NCI-H2081 treated with DMSO at 0.1 percent for 48 hours (cell line): ENCODE data around the gene NDUFA12.

Source experiments
- DNase-seq: peaks from one replicate; lab custom pipeline; 2025; lab: John Stamatoyannopoulos, UW

Gene NDUFA12

DNA sequence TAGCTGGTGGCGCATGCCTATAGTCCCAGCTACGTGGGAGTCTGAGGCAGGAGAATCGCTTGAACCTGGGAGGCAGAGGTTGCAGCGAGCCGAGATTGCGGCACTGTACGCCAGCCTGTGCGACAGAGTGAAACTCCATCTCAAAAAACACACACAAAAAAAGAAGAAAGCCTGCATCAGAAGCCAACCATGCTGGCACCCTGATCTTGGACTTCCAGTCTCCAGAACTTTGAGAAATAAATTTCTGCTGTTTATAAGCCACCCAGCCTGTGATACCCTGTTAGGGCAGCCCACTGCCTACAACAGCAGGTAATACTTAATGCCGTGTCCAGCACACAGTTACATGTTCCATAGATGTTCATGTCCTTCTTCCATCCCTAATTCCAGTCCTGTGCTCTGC, 62.7 kb downstream of the NDUFA12 start:
- no peak for DNase-seq

DNA sequence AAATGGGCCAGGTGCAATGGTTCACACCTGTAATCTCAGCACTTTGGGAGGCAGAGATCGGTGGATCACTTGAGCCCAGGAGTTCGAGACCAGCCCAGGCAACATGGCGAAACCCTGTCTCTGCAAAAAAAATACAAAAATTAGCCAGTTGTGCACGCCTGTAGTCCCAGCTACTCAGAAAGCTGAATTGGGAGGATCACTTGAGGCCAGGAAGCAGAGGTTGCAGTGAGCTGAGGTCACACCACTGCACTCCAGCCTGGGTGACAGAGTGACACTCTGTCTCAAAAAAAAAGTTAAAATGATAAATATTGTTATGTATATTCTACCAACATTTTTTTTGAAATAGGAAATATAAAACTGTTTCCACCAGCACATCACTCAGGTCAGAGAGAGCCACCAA, 64.9 kb downstream of the NDUFA12 start:
- no peak for DNase-seq

DNA sequence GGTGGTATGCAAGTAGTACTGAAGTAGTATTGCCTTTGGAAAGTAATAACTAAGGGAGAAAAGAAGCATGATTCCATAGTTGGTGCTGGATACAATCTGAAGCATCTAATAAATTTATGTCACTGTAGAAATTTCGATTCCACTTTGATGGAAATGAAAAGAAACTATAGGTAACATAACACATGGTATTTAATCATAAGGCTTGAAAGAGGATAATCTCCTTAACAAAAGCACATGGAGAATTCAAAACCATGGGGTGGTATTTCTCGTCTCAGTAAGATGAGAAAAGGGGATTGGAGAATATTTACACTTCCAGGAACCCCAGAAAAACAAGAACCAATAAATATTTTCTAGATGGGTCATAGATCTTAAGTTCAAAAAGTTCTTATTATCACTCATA, 72.7 kb downstream of the NDUFA12 start:
- no peak for DNase-seq

DNA sequence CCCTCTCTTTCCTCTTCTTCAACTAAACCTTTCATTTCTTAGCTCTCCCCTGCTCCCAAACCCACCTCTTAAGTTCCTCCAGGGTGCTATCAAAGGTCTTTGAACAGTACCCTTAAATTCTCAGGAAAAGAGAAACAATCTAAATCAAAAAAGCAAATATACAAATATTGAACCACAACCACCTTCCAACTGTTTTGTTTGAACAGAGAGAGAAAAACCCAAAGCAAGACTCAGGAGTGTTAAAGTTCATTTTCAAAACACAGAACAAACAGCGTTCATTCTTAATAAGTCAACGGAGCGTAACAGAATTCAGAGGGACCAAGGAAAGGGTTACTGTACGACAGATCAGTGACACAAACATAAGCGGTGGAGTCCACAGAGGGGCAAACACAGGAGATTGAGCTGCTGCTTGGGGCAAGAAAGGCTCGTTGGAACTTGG, 73.3 kb downstream of the NDUFA12 start:
- DNase-seq, result no peak

DNA sequence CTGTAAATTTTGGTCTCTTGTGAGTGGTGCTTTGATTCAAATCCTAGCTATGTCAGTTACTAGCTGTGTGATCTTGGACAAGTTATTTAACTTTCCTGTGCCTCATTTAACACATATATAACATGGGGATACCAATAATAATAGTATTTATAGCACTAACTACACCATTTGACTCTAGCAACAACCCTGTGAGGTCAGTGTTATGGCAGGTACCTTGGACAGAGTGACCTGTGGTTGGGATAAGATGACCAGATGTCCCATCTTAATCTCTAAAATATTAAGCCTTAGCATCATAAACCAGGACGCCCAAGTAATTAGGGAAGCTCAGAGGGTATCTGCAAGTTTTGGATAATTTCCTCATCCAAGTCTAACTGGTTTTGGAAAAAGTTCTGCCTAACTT, 73.7 kb downstream of the NDUFA12 start:
- DNase-seq, result no peak

DNA sequence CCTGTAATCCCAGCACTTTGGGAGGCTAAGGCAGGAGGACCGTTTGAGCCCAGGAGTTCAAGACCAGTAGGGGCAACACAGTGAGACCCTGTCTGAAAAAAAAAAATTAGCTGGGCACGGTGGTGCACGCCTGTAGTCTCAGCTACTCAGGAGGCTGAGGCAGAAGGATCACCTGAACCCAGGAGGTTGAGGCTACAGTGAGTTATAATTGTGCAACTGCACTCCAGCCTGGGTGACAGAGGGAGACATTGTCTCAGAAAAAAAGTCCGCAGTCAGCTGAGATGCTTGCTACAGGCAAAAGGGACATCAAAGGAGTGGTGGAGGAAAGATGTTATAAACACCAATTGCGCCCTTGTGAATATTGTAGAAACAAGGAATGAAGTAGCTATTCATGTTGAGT, 77.8 kb downstream of the NDUFA12 start:
- no peak for DNase-seq

DNA sequence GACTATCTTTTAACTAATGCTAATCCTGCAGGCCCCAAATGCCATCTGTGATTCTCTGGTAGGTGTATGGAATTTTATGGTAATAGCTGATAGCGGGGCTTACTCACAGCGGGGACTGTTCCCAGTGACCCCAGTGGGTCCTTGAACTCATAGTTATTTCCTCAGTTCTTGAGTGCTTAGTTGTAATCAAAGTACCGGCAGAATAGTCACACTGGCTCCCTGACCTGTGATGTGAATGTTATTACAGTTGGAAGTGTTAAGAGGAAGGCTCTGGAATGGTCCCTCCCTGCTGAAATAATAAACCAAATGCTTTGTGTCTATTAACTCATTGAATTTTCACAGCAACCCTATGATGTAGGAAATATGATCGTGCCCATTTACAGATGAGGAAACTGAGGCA, 78.3 kb downstream of the NDUFA12 start:
- no peak for DNase-seq

DNA sequence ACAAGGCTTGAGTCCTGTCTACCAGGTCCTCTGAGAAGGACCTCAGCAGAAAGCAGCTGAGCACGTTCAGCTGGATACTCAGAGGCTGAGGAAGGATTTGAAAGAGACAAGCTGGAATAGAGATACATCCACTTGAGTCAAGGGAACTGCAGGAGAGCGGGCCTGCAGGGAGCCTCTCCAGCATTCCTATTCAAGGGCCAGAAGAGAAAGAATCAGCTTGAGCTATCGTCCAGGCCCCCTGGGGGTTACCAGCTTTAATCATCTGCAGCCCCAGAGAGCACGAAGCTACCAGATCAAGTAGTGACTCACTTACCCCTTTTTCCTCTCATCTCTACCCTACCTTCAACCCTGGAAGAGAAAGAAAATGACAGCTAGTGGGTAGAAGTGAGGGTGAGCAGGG, 80.9 kb downstream of the NDUFA12 start:
- no peak for DNase-seq
